ENCODE data around the gene ATXN7L1.

ATXN7L1 gene

DNA sequence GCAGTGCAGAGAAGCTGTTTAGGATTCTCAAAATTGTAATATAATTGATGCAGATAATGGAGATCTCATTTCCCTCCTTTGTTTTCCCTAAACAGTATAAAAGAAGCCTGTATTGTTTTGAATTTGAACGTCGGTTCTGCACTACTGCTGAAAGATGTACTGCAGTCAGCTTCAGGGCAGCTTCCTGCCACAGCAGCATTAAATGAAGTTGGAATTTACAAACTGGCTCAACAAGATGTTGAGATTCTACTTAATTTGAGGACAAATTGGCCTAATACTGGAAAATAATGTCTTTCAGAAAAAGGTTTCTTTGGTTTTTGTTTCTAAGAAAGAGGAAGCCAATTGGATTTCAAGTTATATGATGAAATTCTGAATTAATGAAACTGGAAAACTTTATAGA lies 309.4 kb downstream of the ATXN7L1 start:
- Histone ChIP-seq H3K4me1 (ENCODE audit: control insufficient read depth, insufficient read depth, low read length) (no peaks in the 10 kb centered on the region), H3K27me3 (ENCODE audit: control insufficient read depth, insufficient read depth, low read length) (no peaks in the 10 kb centered on the region), H3K9me3 (ENCODE audit: control insufficient read depth, insufficient read depth, low read length) (no peaks in the 10 kb centered on the region), H3K27ac (ENCODE audit: low read length) (no peak overlapping the region), H3K4me3 (ENCODE audit: low read length) (no peak overlapping the region), H3K36me3 (ENCODE audit: control insufficient read depth, insufficient read depth, low read length) (peaks cover 2% of the 10 kb centered on the region; the same call in 1 of the 2 replicates)
- no CpG with 5 or more reads among the region's 2 CpGs for WGBS (ENCODE audit: insufficient coverage, insufficient read length)
- no peak for DNase-seq (ENCODE audit: low read depth, low spot score)

DNA sequence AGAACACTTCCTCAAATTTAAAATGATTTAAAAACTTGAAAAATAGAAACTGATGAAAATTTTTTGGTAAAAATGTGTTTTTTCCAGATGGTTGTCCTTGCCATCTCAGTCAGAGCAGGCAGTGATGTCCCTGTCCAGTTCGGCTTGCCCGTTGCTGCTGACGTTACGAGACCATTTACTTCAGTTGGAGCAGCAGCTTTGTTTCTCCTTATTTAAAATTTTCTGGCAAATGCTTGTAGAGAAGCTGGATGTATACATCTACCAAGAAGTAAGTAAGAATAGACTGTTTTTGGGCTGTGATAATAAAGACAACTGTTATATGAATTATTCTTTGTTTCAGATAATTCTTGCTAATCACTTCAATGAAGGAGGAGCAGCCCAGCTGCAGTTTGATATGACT lies 311.2 kb downstream of the ATXN7L1 start:
- no CpG with 5 or more reads among the region's 4 CpGs for WGBS (ENCODE audit: insufficient coverage, insufficient read length)
- Histone ChIP-seq H3K9me3 (ENCODE audit: control insufficient read depth, insufficient read depth, low read length) (no peaks in the 10 kb centered on the region), H3K4me3 (ENCODE audit: low read length) (no peak overlapping the region), H3K36me3 (ENCODE audit: control insufficient read depth, insufficient read depth, low read length) (peaks cover 2% of the 10 kb centered on the region; the same call in 1 of the 2 replicates), H3K4me1 (ENCODE audit: control insufficient read depth, insufficient read depth, low read length) (no peaks in the 10 kb centered on the region), H3K27ac (ENCODE audit: low read length) (no peak overlapping the region), H3K27me3 (ENCODE audit: control insufficient read depth, insufficient read depth, low read length) (no peaks in the 10 kb centered on the region)
- no peak for DNase-seq (ENCODE audit: low read depth, low spot score)

DNA sequence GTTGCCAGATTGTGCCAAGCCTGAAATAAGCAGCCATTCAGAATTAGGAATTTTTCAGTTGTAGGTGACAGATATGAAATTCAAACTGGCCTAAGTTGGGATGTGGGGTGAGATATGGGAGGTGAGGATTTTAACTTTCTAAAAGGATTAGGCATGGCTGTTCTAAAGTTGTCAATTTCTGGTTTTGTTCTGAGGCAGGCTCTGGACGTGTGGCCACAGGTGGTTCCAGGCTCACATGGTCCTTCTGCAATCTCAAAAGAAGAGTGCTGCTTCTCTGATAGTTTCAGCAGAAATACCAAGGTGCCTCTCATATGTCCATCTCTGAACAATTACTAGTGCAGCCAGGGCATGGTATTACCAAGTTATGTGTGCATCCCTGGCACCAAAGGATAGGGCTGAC lies 316.5 kb downstream of the ATXN7L1 start:
- Histone ChIP-seq H3K27ac (ENCODE audit: low read length) (no peak overlapping the region), H3K4me3 (ENCODE audit: low read length) (no peak overlapping the region), H3K4me1 (ENCODE audit: control insufficient read depth, insufficient read depth, low read length) (no peaks in the 10 kb centered on the region), H3K27me3 (ENCODE audit: control insufficient read depth, insufficient read depth, low read length) (no peaks in the 10 kb centered on the region), H3K36me3 (ENCODE audit: control insufficient read depth, insufficient read depth, low read length) (no peaks in the 10 kb centered on the region), H3K9me3 (ENCODE audit: control insufficient read depth, insufficient read depth, low read length) (no peaks in the 10 kb centered on the region)
- WGBS (ENCODE audit: insufficient coverage, insufficient read length) = no CpG with 5 or more reads among the region's 1 CpG
- no peak for DNase-seq (ENCODE audit: low read depth, low spot score)
